PC-9 (cell line): Measurements from ENCODE around the gene ABCB9.

ENCODE experiments used
- EZH2 ChIP-seq: fragments of 200-600 bp; sonication (generic); IDR thresholded peaks from 2 replicates; pipeline ENCODE4 v1.8.0; 2017; ENCODE audit warnings: antibody characterized with exemption, low read depth
- TF ChIP-seq, protein P1 (sequence below): fragments of 200-600 bp; sonication (generic); conservative IDR thresholded peaks from 2 replicates; pipeline ENCODE4 v1.6.1; 2017; ENCODE audit warnings: mixed run types, antibody characterized with exemption, mild to moderate bottlenecking, moderate library complexity

DNA sequence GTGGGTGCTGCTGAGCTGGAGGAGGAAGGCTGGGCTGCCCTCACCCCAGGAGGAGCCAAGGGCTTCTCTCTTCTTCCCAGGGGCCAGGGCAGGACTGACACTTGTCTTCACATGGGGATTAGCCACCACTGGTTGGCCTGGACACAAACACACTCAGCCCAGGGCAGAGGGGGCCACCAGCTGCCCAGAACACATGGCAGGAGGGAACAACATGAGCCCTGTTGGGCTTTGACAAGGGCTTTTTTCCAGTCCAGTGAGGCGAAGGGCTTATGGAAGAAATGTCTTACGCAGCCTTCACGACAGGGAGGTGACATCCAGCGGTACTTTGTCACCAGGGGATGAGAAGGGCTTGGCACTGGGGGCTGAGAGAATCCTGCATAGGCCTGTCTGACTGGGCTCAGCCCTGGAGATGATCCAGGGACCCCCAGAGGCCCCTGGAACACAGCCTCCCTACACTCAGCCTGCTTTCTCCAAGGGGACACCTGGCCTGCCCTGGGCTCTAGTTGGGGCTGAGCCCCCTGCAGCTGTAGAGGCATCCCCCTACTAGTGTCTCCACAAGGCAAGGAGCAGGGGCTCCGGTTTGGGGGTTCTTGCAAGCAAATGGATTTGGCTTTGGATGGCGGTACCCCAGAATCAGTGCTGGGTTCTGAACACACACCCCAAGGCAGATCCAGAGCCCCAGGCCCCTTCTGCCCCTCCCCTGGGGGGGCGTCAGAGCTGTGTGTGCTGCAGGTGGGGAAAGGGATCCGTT is 33.1 kb upstream of the ABCB9 start:
- TF ChIP-seq, protein P1, sequence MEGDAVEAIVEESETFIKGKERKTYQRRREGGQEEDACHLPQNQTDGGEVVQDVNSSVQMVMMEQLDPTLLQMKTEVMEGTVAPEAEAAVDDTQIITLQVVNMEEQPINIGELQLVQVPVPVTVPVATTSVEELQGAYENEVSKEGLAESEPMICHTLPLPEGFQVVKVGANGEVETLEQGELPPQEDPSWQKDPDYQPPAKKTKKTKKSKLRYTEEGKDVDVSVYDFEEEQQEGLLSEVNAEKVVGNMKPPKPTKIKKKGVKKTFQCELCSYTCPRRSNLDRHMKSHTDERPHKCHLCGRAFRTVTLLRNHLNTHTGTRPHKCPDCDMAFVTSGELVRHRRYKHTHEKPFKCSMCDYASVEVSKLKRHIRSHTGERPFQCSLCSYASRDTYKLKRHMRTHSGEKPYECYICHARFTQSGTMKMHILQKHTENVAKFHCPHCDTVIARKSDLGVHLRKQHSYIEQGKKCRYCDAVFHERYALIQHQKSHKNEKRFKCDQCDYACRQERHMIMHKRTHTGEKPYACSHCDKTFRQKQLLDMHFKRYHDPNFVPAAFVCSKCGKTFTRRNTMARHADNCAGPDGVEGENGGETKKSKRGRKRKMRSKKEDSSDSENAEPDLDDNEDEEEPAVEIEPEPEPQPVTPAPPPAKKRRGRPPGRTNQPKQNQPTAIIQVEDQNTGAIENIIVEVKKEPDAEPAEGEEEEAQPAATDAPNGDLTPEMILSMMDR: no peak
- no peak for TF ChIP-seq EZH2
